ENCODE results near the gene TCP1.

Gene TCP1

DNA sequence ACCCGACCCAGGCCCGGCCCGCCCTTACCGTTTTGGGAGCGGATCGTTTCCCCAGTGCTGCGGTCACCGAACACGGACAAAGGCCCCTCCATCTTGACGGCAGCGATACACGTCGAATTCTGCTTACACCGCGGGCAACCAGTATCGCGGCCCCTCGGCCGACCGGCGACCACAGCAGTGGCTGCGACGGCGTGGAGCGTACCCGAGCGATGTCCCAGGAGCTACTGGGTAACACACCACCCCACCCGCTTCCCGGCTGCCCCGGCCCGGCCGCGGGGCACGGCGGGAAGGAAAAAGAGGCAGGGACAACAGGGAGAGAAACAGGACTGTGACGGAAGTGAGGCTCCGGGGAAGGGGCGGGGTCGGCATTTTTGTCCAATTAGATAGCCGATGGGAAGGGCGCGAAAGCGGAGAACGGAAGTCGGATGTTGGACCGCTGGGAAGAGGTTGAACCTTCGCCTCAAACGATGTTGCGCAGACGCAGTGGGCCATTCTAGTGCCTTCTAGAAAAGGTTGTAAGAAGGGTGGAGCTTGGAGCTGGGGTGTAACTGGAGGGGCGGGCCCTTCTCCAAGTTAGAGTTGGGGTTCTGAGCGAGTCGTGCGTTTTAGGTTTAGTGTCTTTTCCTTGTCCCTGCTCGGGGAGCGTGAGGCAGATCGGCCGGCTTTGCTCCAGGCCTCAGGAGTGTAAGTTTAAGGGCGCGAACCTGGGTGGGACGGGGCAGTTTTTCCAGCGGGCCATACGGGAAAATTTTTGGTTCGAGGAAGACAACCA, at the start of gene TCP1:
Gene TCP1, minus strand, starts transcription at position 226 of the 772 bp plus-strand sequence. Its CDS starts 134 bp downstream, at position 92.
- peak within 1 kb of the TSS; percentile 96 for H3K4me3 ChIP-seq (replicated peaks; ENCODE audit: low read depth, low read length)
- TF ChIP-seq CTCF (IDR thresholded peaks at IDR 0.05; ENCODE audit: low read length, missing control alignments), result no peak
- peak; percentile 100 for DNase-seq (ENCODE audit: low read depth)

DNA sequence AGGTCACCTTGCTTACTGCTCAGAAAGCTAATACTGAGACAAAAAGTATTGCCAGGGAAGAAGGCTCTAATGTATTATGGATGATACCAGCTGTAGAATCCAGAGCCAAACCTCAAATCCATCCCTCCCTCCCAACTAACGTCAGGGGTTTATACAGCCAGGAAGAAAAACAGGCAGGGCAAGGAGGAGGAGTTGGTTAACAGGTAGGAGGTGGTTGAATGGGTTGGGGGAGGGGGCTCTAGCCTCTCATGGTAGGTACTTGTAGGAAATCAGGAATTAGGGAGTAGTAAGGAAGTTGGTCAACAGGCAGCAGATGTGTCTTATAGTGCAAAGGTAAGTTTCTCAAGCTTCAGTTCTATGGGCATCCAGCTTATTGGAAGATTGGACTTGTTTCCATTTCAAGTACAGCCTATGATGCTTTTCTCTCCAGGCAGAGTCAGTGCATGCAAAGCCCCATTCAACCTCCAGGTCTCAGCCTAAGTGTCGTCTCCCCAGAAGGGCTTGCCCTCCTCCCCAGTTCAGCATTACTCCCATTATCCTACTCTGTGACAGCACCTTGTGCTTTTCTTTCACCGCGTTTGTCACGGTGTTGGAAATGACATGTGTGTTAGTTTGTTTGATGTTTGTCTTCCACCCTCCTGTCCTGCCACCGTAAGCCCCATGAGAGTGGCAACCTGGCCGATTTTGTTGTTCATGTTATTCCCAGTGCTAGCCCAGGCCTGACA, 48.8 kb upstream of the TCP1 start:
- H3K4me3 ChIP-seq (replicated peaks; ENCODE audit: low read depth, low read length), result no peak overlapping the region
- DNase-seq (ENCODE audit: low read depth), result no peak
- no peak for TF ChIP-seq CTCF (IDR thresholded peaks at IDR 0.05; ENCODE audit: low read length, missing control alignments)

DNA sequence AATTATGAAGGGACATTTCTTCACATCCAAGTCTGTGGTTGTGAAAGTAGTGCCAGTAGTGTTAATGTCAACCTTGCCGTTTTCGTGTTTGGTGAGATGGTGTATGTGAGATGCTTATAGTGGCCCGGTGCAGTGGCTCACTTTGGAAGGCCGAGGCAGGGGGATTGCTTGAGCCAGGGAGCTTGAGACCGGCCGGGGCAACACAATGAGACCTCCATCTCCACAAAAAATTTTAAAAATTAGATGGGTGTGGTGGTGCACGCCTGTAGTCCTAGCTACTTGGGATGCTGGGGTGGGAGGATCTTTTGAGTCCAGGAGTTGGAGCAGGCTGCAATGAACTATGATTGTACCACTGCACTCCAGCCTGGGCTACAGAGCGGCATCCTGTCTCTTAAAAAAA, 48.1 kb upstream of the TCP1 start:
- no peak for TF ChIP-seq CTCF (IDR thresholded peaks at IDR 0.05; ENCODE audit: low read length, missing control alignments)
- no peak overlapping the region for H3K4me3 ChIP-seq (replicated peaks; ENCODE audit: low read depth, low read length)
- DNase-seq (ENCODE audit: low read depth), result no peak

- peak overlapping the region; percentile 29 for H3K4me3 ChIP-seq (replicated peaks; ENCODE audit: low read depth, low read length)
- TF ChIP-seq CTCF (IDR thresholded peaks at IDR 0.05; ENCODE audit: low read length, missing control alignments), result no peak
- peak; percentile 47 for DNase-seq (ENCODE audit: low read depth)
These were observed 47.5 kb upstream of the TCP1 start for GRCh38 chr6:159836718-159837490.

GRCh38 chr6:159833997-159834603, 44.7 kb upstream of the TCP1 start:
- H3K4me3 ChIP-seq (replicated peaks; ENCODE audit: low read depth, low read length), result no peak overlapping the region
- no peak for TF ChIP-seq CTCF (IDR thresholded peaks at IDR 0.05; ENCODE audit: low read length, missing control alignments)
- DNase-seq (ENCODE audit: low read depth), result no peak

- peak; percentile 38 for DNase-seq (ENCODE audit: low read depth)
- TF ChIP-seq CTCF (IDR thresholded peaks at IDR 0.05; ENCODE audit: low read length, missing control alignments), result no peak
- H3K4me3 ChIP-seq (replicated peaks; ENCODE audit: low read depth, low read length), result no peak overlapping the region
These were observed 44.2 kb upstream of the TCP1 start for GRCh38 chr6:159833556-159833955.

All from fibroblast of pulmonary artery (primary cell).